Hematopoietic multipotent progenitor cell treated with erythropoietin and hydrocortisone succinate and interleukin-3 and kit ligand, for 4 days (in vitro differentiated cells): ENCODE data around the gene UNC93B1.
A peak's percentile ranks its signal among the peaks of the same experiment; 100 is the strongest.

Experiments used
- DNase-seq: peaks from one replicate; pipeline ENCODE4 v3.0.0-alpha.2; 2015

The UNC93B1 gene, protein sequence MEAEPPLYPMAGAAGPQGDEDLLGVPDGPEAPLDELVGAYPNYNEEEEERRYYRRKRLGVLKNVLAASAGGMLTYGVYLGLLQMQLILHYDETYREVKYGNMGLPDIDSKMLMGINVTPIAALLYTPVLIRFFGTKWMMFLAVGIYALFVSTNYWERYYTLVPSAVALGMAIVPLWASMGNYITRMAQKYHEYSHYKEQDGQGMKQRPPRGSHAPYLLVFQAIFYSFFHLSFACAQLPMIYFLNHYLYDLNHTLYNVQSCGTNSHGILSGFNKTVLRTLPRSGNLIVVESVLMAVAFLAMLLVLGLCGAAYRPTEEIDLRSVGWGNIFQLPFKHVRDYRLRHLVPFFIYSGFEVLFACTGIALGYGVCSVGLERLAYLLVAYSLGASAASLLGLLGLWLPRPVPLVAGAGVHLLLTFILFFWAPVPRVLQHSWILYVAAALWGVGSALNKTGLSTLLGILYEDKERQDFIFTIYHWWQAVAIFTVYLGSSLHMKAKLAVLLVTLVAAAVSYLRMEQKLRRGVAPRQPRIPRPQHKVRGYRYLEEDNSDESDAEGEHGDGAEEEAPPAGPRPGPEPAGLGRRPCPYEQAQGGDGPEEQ

DNA sequence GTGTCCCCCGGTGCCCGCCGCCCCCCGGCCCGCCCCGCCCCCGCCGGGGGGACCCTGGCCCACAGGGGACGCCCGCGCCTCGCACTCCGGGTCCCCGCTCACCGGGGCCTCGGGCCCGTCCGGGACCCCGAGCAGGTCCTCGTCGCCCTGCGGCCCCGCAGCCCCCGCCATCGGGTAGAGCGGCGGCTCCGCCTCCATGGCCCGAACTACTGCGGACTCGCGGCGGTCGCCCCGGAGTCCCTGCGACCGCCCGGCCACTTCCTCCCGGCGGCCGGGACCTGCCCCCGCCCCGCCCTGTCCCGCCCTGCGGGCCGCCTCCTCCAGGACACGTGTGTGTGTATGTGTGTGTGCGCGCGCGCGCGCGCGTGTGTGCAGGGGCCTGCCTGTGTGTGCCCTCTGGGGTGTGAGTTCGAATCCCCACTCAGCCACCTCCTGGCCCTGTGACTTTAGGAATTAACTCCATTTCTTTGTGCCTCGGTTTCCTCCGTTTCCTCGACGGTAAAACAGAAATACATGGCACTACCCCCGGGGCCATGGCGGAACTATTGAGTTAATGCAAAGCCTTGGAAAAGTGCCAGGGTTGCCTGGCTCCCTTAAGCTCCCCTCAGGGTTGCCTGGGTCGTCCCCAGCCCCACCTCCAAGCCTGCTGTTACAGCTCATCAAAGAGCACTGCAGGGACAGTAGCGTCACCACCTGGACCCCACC is at the start of gene UNC93B1:
TSS of gene UNC93B1 (minus strand) at position 252 of the 705 bp plus-strand sequence. CDS start at position 198, 54 bp downstream.
- peak; percentile 95 for DNase-seq

DNA sequence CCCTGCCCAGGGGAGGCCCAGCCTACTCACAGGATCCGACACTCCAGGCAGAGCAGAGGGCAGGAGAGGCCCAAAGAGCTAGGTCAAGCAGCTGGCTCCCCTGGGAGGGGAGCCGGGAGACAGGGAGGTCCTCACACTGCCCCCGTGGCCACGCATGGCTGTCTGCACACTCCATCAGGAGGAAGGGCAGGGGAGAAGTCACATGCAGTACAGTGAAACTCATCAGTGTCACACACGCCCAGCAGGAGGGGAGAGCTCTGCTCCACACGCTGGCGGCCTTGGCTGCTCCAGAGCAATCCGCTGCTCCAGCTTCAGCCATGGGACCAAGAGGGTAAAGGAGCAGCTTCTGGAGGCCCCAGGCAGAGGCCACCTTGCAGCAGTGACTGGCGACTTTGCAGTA is 49.2 kb upstream of the UNC93B1 start:
- no peak for DNase-seq

DNA sequence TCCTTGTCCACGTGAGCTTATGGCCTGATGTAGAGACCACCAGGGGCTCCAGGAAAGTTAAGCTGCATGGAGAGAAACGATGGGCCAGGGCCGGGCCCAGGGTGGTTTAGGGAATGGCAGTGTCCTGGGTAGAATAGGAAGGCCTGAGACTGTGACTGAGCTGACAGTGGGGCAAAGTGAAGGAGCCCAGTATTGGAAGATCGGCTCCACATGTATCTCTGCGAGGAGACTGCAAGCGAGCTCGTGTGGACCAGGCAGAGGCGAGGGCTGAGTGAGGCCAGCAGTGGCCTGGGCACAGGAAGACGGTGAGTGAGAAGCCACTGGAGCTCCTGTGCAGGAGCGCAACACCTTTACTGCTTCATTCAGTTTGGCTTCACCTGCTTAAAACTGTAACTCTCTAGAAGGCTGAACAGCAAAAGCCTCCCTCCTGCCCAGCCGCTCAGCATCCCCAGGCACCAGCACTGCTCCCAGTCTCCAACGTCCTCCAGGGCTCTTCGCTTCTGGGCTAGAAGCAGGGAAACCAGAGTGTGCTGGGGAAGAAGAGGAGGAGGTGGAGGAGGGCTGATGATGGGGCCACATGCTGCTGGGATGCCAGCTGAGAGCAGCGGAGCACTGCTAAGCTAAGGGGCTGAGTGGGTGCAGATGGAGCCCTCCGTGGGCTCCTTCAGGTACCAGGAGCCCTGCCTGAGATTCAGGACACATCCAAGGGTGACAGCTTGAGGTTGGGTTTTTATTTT is 48.4 kb upstream of the UNC93B1 start:
- DNase-seq, result no peak

DNA sequence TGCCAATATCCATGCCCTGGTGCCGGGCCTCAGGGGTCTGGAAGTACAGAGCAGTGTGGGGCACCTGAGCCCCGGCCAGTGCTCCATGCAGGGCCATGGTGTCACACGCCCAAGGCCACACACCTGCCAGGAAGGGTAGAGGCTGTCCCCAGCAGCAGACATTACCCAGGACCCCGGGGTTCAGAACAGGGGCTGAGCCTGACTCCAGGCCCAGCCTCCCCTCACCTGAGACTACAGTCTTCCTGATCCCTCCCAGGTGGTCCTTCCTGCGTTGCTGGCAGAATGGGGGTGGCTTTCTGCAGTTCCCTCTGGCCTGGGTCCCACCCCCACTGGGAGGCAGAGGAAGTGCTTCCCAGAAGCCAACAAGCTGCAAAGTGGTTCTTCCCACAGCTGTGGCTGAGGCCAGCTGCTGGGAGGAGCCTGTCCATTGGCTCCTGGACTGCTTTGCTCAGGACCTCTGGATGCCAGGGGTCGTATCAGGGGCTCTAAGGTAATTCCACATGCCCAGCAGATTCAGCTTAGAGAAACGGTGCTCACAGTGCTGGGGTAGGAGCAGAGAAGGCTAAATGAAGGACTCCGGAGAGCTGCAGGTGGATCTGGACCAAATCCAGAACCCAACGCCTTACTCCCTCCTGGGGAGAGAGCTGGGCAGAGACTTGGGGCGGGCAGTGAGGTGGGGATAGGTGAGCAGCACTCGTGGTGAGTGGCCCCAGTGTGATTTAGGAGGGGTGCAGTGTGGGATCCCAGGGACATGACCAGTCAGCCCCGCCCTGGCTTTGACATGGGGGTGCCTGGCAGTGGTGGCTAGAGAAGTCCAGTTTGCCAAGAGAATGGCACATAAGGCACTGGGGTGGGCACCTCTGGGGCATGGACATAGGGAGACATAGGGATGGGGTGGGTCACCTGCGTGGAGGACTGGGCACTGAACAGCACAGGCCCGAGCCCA is 47.6 kb upstream of the UNC93B1 start:
- DNase-seq, result no peak

DNA sequence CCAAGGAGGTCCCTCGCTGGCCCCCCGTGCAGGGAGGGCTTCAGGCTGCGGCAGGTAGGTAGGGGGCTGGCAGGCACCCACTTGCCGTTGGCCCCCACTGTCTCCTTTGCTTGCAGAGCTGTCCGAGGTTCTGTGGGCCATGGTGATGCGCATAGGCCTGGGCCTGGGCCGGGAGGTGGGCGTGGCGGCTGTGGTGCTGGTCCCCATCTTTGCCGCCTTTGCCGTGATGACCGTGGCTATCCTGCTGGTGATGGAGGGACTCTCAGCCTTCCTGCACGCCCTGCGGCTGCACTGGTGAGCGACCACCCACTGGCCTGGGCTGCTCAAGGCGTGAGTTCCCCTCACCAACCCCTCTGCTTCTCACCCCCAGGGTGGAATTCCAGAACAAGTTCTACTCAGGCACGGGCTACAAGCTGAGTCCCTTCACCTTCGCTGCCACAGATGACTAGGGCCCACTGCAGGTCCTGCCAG is 46.5 kb upstream of the UNC93B1 start:
- no peak for DNase-seq

DNA sequence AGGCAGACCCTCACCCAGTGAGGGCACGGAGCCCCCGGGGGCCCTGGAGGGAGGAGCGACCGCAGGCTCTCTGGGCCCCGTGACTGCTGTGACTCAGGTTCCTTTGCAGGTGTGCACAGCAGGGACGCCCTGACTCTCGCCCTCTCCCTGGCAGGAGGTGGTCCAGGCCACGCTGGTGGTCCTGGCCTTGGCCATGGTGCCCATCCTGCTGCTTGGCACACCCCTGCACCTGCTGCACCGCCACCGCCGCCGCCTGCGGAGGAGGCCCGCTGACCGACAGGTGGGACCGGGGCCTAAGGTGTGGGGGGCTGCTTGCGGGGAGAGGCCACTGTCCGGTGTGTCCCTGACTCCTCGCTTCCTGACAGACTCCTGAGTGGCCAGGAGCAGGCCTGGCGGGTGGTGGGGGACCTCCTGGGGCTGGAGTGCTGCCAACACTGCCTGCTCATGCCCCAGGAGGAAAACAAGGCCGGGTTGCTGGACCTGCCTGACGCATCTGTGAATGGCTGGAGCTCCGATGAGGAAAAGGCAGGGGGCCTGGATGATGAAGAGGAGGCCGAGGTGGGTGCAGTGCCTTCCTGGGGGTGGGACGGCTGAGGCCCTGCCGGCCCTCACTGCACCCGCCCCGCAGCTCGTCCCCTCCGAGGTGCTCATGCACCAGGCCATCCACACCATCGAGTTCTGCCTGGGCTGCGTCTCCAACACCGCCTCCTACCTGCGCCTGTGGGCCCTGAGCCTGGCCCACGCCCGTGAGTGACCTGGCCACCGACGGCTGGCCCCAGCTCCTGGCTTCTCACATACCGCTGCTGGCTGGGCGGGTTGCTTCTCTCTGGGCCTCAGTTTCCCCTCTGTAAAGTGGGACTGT is 45.8 kb upstream of the UNC93B1 start:
- no peak for DNase-seq

DNA sequence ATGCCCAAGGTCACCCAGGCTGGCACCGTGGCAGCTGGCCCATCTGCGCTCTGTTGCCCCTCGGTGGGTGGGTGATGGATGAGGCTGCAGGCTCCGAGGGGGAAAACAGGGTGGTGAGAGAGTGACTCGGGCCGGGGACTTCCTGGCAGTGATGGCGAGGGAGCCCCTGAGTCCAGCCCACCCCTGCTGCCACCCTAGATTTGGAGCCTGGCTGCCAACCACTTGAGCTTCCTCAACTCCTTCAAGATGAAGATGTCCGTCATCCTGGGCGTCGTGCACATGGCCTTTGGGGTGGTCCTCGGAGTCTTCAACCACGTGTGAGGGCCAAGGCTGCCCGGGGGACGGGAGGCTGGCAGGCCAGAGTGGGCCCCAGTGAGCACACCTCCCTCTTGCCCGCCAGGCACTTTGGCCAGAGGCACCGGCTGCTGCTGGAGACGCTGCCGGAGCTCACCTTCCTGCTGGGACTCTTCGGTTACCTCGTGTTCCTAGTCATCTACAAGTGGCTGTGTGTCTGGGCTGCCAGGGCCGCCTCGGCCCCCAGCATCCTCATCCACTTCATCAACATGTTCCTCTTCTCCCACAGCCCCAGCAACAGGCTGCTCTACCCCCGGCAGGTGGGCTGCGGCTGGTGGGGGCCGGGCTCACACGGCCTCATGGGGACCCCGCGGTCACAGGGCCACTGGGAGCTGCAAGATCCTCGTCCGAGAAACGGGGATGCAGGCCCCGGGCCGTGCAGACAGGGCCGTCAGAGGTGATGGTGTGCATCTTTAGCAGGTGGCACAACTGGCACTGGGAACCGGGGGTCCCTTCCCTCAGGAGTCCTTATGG is 45.0 kb upstream of the UNC93B1 start:
- no peak for DNase-seq

DNA sequence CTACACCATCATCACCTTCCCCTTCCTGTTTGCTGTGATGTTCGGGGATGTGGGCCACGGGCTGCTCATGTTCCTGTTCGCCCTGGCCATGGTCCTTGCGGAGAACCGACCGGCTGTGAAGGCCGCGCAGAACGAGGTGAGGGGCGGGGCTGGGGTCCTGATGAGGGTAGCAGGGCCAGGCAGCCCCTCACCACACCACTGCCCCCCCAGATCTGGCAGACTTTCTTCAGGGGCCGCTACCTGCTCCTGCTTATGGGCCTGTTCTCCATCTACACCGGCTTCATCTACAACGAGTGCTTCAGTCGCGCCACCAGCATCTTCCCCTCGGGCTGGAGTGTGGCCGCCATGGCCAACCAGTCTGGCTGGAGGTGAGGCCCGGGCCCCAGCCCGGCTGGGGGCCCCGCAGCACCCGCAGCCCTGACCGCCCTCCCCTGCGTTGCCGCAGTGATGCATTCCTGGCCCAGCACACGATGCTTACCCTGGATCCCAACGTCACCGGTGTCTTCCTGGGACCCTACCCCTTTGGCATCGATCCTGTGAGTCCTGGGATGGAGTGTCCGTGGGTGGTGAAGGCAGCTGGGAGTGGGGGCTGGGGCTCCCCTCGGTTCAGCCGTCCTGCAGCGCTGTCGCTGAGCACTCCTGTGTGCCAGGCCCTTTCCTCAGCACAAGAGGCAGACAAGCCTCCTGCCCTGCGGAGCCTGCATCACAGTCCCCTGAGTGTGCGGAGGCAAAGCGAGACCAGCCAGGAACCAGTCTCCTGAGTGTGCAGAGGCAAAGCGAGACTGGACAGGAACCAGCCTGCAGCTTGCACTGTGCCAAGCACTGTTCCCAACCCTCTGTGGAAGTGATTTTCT is 43.8 kb upstream of the UNC93B1 start:
- DNase-seq, result no peak

DNA sequence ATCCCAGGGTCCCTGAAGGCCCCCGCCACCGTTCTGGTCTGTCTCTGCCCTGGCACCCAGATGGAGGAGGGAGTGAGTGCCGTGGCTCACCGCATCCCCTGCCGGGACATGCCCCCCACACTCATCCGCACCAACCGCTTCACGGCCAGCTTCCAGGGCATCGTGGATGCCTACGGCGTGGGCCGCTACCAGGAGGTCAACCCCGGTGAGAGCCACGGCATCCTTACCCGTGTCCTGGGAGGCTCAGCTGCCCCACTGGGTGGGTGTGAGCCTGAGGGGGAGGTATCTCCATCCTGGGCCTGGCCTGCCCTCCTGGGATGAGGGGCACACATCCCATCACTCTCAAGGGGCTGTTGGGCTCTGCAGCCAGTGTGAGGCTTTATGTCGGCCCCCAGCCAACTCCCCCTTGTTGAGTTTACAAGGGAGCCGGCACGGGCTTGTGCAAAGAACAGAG is 41.0 kb upstream of the UNC93B1 start:
- DNase-seq, result no peak

DNA sequence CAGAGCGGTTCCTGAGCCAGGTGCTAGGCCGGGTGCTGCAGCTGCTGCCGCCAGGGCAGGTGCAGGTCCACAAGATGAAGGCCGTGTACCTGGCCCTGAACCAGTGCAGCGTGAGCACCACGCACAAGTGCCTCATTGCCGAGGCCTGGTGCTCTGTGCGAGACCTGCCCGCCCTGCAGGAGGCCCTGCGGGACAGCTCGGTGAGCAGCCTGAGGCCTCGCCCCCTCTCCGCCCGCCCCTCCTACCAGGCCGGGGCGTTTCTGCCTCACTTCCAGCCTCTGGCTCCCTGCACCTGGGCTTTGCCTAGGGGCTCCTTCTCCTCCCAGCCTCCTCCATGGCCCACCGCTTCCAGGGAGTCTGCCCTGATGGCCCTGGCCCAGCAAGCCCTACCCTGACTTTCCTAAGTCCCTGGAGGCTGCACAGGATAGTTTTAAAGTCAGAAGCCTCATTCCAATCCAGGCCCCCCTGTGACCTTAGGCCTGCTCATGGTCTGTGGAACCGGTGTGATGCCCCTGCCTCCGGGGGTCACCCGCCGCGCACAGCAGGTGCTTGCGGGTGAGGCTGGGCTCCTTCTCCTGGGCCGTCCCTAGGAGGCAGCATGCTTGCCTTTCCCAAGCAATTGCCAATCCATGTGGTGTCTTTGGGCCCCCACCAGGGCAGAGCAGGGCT is 40.4 kb upstream of the UNC93B1 start:
- DNase-seq, result no peak

DNA sequence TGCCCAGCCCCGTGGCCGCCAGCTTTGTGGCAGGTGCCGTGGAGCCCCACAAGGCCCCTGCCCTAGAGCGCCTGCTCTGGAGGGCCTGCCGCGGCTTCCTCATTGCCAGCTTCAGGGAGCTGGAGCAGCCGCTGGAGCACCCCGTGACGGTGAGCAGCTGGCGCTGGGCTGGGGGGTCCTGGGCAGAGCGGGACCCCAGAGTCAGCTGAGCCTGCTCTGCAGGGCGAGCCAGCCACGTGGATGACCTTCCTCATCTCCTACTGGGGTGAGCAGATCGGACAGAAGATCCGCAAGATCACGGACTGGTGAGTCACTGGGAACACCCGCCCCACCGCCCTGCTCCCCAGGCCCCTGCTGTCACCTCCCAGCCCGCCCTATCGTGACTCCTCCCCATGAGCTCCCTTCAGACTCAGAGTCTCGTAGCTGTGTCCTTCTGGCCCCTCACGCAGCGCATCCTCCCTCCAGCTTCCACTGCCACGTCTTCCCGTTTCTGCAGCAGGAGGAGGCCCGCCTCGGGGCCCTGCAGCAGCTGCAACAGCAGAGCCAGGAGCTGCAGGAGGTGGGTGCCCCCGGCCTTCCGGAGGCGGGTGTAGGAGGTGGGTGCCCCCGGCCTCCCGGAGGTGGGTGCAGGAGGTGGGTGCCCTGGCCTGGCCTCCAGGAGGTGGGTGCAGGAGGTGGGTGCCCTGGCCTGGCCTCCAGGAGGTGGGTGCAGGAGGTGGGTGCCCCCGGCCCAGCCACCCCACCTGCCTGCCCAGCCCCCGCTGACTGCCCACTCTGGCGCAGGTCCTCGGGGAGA is 39.6 kb upstream of the UNC93B1 start:
- peak; percentile 63 for DNase-seq

DNA sequence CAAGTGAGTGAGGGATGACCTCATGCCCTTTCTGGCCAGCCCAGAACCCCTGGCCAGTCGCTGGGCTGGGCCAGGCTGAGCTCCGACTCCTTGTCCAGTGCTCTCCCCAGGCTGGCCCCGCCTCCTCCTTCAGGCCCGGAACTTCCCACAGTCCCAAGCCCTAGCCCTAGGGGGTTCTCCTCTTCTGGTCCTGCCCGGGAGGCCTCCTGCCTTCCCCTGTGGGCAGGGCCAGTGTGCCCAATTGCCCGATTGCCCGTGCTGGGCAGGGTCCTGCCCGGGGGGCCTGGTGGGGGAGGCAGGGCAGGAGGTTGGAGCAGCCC is 39.1 kb upstream of the UNC93B1 start:
- no peak for DNase-seq

DNA sequence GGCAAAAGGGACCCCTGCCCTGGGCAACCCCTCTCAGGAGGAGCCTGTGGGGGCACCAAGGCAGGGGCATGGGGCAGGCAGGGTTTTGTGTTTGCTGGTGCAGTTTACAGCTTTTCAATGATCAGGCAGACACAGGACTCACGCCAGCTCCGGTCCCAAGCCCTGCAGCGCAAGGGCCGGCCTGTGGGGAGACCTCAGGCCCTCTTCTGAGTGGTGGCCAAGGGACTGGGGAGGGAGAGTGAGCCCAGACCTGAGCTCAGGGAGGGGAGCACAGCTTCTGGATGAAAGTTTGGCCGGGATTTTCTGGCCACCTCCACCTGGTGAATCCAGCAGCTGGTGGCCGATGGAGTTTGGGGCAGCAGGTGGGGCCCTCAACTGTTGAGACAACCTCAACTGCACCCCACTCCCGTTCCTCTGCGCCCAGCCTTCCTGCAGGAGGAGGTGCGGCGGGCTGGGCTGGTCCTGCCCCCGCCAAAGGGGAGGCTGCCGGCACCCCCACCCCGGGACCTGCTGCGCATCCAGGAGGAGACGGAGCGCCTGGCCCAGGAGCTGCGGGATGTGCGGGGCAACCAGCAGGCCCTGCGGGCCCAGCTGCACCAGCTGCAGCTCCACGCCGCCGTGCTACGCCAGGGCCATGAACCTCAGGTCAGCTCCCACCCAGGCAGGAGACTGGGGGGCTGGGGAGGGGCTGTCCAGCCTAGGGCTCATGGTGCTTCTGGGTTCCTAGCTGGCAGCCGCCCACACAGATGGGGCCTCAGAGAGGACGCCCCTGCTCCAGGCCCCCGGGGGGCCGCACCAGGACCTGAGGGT is 38.5 kb upstream of the UNC93B1 start:
- no peak for DNase-seq

DNA sequence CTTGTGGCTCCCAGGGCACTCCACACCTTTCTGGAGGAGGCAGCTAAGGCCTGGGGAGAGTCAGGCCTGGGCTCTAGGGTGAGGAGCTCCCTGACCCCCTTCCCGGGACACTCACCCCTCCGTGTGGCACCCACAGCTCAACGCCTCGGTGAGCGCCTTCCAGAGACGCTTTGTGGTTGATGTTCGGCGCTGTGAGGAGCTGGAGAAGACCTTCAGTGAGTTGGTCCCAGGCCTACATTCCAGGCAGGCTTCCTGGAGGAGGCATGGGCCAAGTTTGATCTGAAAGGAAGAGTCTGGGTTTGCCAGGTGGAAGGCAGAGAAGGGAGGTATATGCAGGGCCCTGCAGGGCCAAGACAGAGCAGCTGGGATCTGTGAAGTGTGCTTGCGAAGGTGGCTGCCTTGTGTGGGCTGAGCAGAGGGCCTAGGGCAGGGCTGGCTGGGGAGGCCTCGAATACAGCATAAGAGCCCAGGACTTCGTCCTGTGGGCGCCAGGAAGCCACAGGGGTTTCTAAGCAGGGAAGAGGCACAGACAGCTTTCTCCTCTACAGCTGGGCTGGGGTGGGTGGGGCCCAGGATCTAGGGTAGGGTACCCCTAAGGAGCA is 37.8 kb upstream of the UNC93B1 start:
- DNase-seq, result no peak

DNA sequence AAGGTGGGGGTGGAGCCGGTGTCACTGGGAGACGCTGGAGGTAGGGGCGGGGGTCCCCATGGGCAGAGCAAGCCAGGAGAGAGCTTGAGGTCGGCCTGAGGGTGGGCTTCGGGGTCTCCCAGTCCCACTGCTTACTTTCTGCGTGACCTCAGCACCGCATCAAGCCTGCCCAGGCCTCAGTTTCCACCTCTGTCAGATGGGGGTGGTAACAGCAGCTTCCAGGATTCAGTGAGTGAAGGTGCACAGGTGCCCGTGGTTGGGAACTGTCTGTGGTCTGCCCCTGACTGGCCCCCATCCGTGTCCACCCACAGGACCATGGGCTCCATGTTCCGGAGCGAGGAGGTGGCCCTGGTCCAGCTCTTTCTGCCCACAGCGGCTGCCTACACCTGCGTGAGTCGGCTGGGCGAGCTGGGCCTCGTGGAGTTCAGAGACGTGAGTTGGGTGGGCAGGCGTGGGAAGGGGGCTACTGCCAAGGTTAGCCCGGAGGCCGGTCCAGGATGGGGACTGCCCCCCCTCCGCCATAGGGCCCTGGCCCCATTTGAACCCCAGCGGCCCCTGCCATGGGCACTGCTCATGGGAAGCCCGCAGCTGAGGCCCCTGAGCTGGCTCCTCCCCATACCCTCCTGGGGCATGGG is 37.2 kb upstream of the UNC93B1 start:
- no peak for DNase-seq
